SK-N-SH (cell line): ENCODE measurements around the gene ZNF414.

Experiments
- EZH2phosphoT487 ChIP-seq: fragments of 200-600 bp; sonication (generic); IDR thresholded peaks from 2 replicates; pipeline ENCODE4 v1.6.1; 2017; ENCODE audit warnings: low read depth, mixed run types, mild to moderate bottlenecking, antibody characterized with exemption, moderate library complexity, borderline replicate concordance
- FOXM1 ChIP-seq: IDR thresholded peaks from 2 replicates; pipeline ENCODE4 v1.4.0; 2012; ENCODE audit warnings: low read depth, mild to moderate bottlenecking
- POLR2AphosphoS5 ChIP-seq: IDR thresholded peaks from 2 replicates; pipeline ENCODE4 v1.6.1; 2012; ENCODE audit warnings: low read depth, low read length
- RFX5 ChIP-seq: IDR thresholded peaks from 2 replicates; pipeline ENCODE4 v1.6.1; 2012; ENCODE audit warnings: mild to moderate bottlenecking, improper control_type of control experiment, low read length
- TF ChIP-seq, protein P1 (sequence below): IDR thresholded peaks from 2 replicates; pipeline ENCODE4 v1.6.1; 2012; ENCODE audit warnings: mild to moderate bottlenecking, low read depth, low read length, moderate library complexity
- TF ChIP-seq, protein P2 (sequence below): fragments of 200-600 bp; sonication (generic); IDR thresholded peaks from 2 replicates; pipeline ENCODE4 v1.6.1; 2017; ENCODE audit warnings: antibody characterized with exemption, mild to moderate bottlenecking, moderate library complexity

DNA sequence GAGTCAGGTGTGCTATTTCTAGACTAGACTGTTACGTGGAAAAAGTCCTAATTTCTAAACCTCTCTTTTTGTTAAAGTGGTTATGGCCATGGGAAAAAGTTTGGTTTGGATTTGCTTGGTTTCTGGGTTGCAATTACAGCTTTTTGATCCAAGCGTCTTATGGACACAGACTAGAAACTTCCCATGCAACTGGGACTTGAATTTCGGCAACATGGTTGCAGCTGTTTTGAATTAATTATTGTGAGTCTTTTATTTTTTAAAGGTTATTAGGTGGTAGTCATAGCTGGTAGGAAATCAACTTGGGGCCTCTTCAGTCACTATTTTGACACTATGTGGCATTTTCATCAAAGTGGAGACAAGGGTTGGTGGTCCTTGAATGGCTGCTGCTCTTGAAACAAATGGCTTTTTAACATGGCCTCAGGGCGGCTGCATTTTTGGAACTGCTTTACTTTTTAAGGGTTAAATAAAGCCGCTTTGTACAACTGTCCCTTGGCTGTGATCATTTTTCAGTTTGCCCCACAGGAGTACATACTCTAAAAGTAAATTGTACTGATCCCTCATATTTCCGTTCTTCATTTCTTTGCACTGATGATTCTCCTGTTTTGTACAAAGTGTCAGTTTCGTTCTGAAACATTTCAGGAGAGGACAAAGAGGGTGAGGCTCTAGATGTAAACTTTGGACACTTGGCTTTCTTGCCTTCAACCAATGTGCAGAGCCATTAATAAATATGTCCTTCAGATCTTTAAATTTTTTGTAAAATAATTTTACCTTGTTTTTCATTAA, 53.3 kb downstream of the ZNF414 start:
- TF ChIP-seq RFX5 (no peak), POLR2AphosphoS5 (no peak), FOXM1 (no peak), EZH2phosphoT487 (no peak)
- TF ChIP-seq, protein P1, sequence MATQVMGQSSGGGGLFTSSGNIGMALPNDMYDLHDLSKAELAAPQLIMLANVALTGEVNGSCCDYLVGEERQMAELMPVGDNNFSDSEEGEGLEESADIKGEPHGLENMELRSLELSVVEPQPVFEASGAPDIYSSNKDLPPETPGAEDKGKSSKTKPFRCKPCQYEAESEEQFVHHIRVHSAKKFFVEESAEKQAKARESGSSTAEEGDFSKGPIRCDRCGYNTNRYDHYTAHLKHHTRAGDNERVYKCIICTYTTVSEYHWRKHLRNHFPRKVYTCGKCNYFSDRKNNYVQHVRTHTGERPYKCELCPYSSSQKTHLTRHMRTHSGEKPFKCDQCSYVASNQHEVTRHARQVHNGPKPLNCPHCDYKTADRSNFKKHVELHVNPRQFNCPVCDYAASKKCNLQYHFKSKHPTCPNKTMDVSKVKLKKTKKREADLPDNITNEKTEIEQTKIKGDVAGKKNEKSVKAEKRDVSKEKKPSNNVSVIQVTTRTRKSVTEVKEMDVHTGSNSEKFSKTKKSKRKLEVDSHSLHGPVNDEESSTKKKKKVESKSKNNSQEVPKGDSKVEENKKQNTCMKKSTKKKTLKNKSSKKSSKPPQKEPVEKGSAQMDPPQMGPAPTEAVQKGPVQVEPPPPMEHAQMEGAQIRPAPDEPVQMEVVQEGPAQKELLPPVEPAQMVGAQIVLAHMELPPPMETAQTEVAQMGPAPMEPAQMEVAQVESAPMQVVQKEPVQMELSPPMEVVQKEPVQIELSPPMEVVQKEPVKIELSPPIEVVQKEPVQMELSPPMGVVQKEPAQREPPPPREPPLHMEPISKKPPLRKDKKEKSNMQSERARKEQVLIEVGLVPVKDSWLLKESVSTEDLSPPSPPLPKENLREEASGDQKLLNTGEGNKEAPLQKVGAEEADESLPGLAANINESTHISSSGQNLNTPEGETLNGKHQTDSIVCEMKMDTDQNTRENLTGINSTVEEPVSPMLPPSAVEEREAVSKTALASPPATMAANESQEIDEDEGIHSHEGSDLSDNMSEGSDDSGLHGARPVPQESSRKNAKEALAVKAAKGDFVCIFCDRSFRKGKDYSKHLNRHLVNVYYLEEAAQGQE: no peak
- TF ChIP-seq, protein P2, sequence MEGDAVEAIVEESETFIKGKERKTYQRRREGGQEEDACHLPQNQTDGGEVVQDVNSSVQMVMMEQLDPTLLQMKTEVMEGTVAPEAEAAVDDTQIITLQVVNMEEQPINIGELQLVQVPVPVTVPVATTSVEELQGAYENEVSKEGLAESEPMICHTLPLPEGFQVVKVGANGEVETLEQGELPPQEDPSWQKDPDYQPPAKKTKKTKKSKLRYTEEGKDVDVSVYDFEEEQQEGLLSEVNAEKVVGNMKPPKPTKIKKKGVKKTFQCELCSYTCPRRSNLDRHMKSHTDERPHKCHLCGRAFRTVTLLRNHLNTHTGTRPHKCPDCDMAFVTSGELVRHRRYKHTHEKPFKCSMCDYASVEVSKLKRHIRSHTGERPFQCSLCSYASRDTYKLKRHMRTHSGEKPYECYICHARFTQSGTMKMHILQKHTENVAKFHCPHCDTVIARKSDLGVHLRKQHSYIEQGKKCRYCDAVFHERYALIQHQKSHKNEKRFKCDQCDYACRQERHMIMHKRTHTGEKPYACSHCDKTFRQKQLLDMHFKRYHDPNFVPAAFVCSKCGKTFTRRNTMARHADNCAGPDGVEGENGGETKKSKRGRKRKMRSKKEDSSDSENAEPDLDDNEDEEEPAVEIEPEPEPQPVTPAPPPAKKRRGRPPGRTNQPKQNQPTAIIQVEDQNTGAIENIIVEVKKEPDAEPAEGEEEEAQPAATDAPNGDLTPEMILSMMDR: no peak
